MM.1S (cell line): Measurements from ENCODE around the gene RAMP1.

ENCODE experiments used
- EZH2 ChIP-seq: fragments of 300-600 bp; sonication (generic); optimal IDR thresholded peaks from 2 replicates; pipeline ENCODE3; 2017; ENCODE audit warnings: low read depth, mild to moderate bottlenecking, antibody characterized with exemption, low read length, mixed read lengths
- EZH2phosphoT487 ChIP-seq: fragments of 300-600 bp; sonication (generic); IDR thresholded peaks from 2 replicates; pipeline ENCODE4 v1.6.1; 2018; ENCODE audit warnings: antibody characterized with exemption, low read length
- TF ChIP-seq, protein P1 (sequence below): fragments of 300-600 bp; sonication (generic); IDR thresholded peaks from 2 replicates; pipeline ENCODE4 v1.5.1; 2016; ENCODE audit warnings: antibody characterized with exemption, low read length, mixed read lengths

DNA sequence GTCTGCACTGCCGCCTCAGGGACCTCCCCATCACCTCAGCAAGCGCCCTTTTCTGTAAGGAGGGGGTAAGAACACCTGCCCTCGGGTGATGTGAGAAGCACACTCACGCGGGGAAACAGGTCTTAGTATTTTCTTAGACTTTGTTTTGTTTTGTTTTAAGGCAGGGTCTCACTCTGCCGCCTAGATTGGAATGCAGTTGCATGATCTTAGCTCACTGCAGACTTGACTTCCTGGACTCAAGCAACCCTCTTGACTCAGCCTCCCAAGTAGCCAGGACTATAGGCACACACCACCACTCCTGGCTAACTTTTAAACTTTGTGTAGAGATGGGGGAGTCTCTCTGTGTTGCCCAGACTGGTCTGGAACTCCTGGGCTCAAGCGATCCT lies 37.1 kb downstream of the RAMP1 start:
- TF ChIP-seq, protein P1, sequence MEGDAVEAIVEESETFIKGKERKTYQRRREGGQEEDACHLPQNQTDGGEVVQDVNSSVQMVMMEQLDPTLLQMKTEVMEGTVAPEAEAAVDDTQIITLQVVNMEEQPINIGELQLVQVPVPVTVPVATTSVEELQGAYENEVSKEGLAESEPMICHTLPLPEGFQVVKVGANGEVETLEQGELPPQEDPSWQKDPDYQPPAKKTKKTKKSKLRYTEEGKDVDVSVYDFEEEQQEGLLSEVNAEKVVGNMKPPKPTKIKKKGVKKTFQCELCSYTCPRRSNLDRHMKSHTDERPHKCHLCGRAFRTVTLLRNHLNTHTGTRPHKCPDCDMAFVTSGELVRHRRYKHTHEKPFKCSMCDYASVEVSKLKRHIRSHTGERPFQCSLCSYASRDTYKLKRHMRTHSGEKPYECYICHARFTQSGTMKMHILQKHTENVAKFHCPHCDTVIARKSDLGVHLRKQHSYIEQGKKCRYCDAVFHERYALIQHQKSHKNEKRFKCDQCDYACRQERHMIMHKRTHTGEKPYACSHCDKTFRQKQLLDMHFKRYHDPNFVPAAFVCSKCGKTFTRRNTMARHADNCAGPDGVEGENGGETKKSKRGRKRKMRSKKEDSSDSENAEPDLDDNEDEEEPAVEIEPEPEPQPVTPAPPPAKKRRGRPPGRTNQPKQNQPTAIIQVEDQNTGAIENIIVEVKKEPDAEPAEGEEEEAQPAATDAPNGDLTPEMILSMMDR = no peak
- TF ChIP-seq EZH2 (no peak), EZH2phosphoT487 (no peak)
